A673 (cell line): ENCODE results near the gene MFSD1.

Source experiments
- CTCF ChIP-seq: fragments of 300-800, 200-600 bp; sonication (generic); conservative IDR thresholded peaks from 2 replicates; pipeline ENCODE4 v1.5.1; 2017; ENCODE audit warnings: low read depth, mild to moderate bottlenecking, antibody characterized with exemption, low read length, moderate library complexity, mixed read lengths
- EZH2 ChIP-seq: fragments of 200-600 bp; sonication (generic); IDR thresholded peaks from 2 replicates; pipeline ENCODE4 v1.6.1; 2017; ENCODE audit warnings: borderline replicate concordance, low read depth, mild to moderate bottlenecking, mixed read lengths, antibody characterized with exemption, low read length; ENCODE audit not compliant: poor library complexity, severe bottlenecking

GRCh38 chr3:158875700-158876099, 73.8 kb downstream of the MFSD1 start:
- no peak for TF ChIP-seq CTCF
- TF ChIP-seq EZH2: no peak
